GM10847 (cell line): ENCODE measurements around the gene C20orf204.

Source experiments
- POLR2A ChIP-seq: IDR thresholded peaks from 2 replicates; pipeline ENCODE4 v1.6.1; 2011; ENCODE audit not compliant: insufficient read length; ENCODE audit errors: extremely low read depth

C20orf204 gene

GRCh38 chr20:64068386-64069208 lies 32.6 kb downstream of the C20orf204 start:
- TF ChIP-seq POLR2A: no peak

- TF ChIP-seq POLR2A: no peak
Observed at GRCh38 chr20:64069209-64069613, 33.2 kb downstream of the C20orf204 start.

- TF ChIP-seq POLR2A: no peak
Observed at GRCh38 chr20:64069614-64070243, 33.7 kb downstream of the C20orf204 start.

- TF ChIP-seq POLR2A: no peak
Observed at GRCh38 chr20:64070244-64070993, 34.4 kb downstream of the C20orf204 start.

GRCh38 chr20:64071341-64072332 lies 35.7 kb downstream of the C20orf204 start:
- TF ChIP-seq POLR2A: no peak

- TF ChIP-seq POLR2A: no peak
Observed at GRCh38 chr20:64072498-64073063, 36.6 kb downstream of the C20orf204 start.

GRCh38 chr20:64073476-64074183 lies 37.6 kb downstream of the C20orf204 start:
- TF ChIP-seq POLR2A: no peak

GRCh38 chr20:64074184-64074789 lies 38.3 kb downstream of the C20orf204 start:
- no peak for TF ChIP-seq POLR2A

GRCh38 chr20:64074963-64075362 lies 39.0 kb downstream of the C20orf204 start:
- TF ChIP-seq POLR2A: no peak

GRCh38 chr20:64075556-64075955 lies 39.6 kb downstream of the C20orf204 start:
- no peak for TF ChIP-seq POLR2A

- TF ChIP-seq POLR2A: no peak
Observed at GRCh38 chr20:64076061-64076997, 40.3 kb downstream of the C20orf204 start.

- peak; percentile 49 for TF ChIP-seq POLR2A
Observed at GRCh38 chr20:64077094-64077493, 41.1 kb downstream of the C20orf204 start.
